HepG2 (cell line): Measurements from ENCODE around the gene CASP1. TPM values are rescaled to one million over a fixed set of nuclear protein-coding genes. Genes with fewer than 3 reads are reported as not detected.

Experiments used
- BCLAF1 ChIP-seq: fragments of 450-650 bp; IDR thresholded peaks from 2 replicates; pipeline ENCODE4 v1.6.1; 2017; ENCODE audit warnings: mild to moderate bottlenecking
- ERF ChIP-seq: IDR thresholded peaks from 2 replicates; pipeline ENCODE4 v1.6.1; 2018; ENCODE audit warnings: missing biosample characterization, missing genetic modification reagents
- HNRNPH1 ChIP-seq: fragments of 200-400 bp; formaldehyde crosslinking; optimal IDR thresholded peaks from 2 replicates; pipeline ENCODE3; 2017; ENCODE audit warnings: mild to moderate bottlenecking, low read depth, low read length
- HOXA3 ChIP-seq: sonication (generic); formaldehyde crosslinking; IDR thresholded peaks from 2 replicates; pipeline ENCODE4 v1.5.0; 2020; ENCODE audit warnings: missing genetic modification reagents
- NONO ChIP-seq, 2 experiments: fragments of 450-650 bp in 1 of 2; sonication (generic) in 1 of 2; formaldehyde crosslinking in 1 of 2; IDR thresholded peaks in 1 of 2; conservative IDR thresholded peaks in 1 of 2; 2 replicates each; pipeline versions ENCODE4 v1.6.1 to v1.8.0; 2017 to 2022; ENCODE audit warnings: mild to moderate bottlenecking in 1 of 2, missing genetic modification reagents in 1 of 2, moderate library complexity in 1 of 2
- PAWR ChIP-seq: sonication (generic); formaldehyde crosslinking; IDR thresholded peaks from 2 replicates; pipeline ENCODE4 v1.4.0; 2020; ENCODE audit warnings: missing genetic modification reagents, mild to moderate bottlenecking, borderline replicate concordance
- THYN1 ChIP-seq: sonication (generic); formaldehyde crosslinking; IDR thresholded peaks from 2 replicates; pipeline ENCODE4 v1.8.1; 2023; ENCODE audit warnings: low read depth, mild to moderate bottlenecking, moderate library complexity, missing genetic modification reagents, borderline replicate concordance
- ZBTB1 ChIP-seq: sonication (generic); formaldehyde crosslinking; IDR thresholded peaks from 2 replicates; pipeline ENCODE4 v1.4.0; 2020; ENCODE audit warnings: missing genetic modification reagents, borderline replicate concordance
- ZBTB20 ChIP-seq: sonication (generic); formaldehyde crosslinking; IDR thresholded peaks from 2 replicates; pipeline ENCODE4 v1.8.1; 2023; ENCODE audit warnings: missing genetic modification reagents, low read depth, mild to moderate bottlenecking, borderline replicate concordance
- ZIK1 ChIP-seq: sonication (generic); formaldehyde crosslinking; IDR thresholded peaks from 2 replicates; pipeline ENCODE4 v1.5.0; 2020; ENCODE audit warnings: mild to moderate bottlenecking, low read depth, missing genetic modification reagents, borderline replicate concordance
- ZNF282 ChIP-seq: fragments of 450-650 bp; IDR thresholded peaks from 2 replicates; pipeline ENCODE4 v1.6.1; 2018; ENCODE audit not compliant: partially characterized antibody
- ZNF292 ChIP-seq: sonication (generic); formaldehyde crosslinking; IDR thresholded peaks from 2 replicates; pipeline ENCODE4 v1.8.1; 2022; ENCODE audit warnings: mild to moderate bottlenecking, low read depth, missing genetic modification reagents, borderline replicate concordance
- ZNF451 ChIP-seq: sonication (generic); formaldehyde crosslinking; IDR thresholded peaks from 2 replicates; pipeline ENCODE4 v1.5.0; 2020; ENCODE audit warnings: mild to moderate bottlenecking, missing genetic modification reagents
- ZNF510 ChIP-seq: sonication (generic); formaldehyde crosslinking; IDR thresholded peaks from 2 replicates; pipeline ENCODE4 v1.4.0; 2020; ENCODE audit warnings: low read depth, mild to moderate bottlenecking, missing genetic modification reagents
- ZNF563 ChIP-seq: sonication (generic); formaldehyde crosslinking; IDR thresholded peaks from 2 replicates; pipeline ENCODE4 v1.8.0; 2022; ENCODE audit warnings: mild to moderate bottlenecking, moderate library complexity, missing genetic modification reagents
- ZNF878 ChIP-seq: sonication (generic); formaldehyde crosslinking; IDR thresholded peaks from 2 replicates; pipeline ENCODE4 v1.8.1; 2023; ENCODE audit warnings: mild to moderate bottlenecking, missing genetic modification reagents, moderate library complexity
- ZSCAN31 ChIP-seq: sonication (generic); formaldehyde crosslinking; IDR thresholded peaks from 2 replicates; pipeline ENCODE4 v1.5.0; 2020; ENCODE audit warnings: low read depth, mild to moderate bottlenecking, missing genetic modification reagents
- polyA plus RNA-seq, 8 experiments: library from polyadenylated mRNA; depleted of rRNA in 3 of 8; stranded (reverse) in 7 of 8; unstranded in 1 of 8; fragments of >200 nt; fragmentation: Illumina TruSeq in 4 of 8; extraction: Trizol in 4 of 8; gene quantifications; 2 replicates each; pipeline versions ENCODE4 v1.2.1 to v1.2.3, GENCODE V29; 2011 to 2016; ENCODE audit warnings: low read depth in 4 of 8, missing spikeins in 1 of 8, mixed read lengths in 1 of 8; ENCODE audit not compliant: insufficient read depth in 1 of 8
- total RNA-seq, 5 experiments: library from RNA; depleted of rRNA; stranded (reverse); fragments of >200 nt; fragmentation: Illumina TruSeq; extraction: Trizol; gene quantifications; 2 replicates each; pipeline ENCODE4 v1.2.3, GENCODE V29; 2016; ENCODE audit warnings: low read depth in 1 of 5
- TF ChIP-seq, protein P1 (sequence below): sonication (generic); formaldehyde crosslinking; IDR thresholded peaks from 2 replicates; pipeline ENCODE4 v1.4.0; 2020; ENCODE audit warnings: missing genetic modification reagents
- TF ChIP-seq, protein P2 (sequence below): sonication (generic); formaldehyde crosslinking; IDR thresholded peaks from 2 replicates; pipeline ENCODE4 v1.4.0; 2020; ENCODE audit warnings: missing genetic modification reagents, mild to moderate bottlenecking, borderline replicate concordance

Gene CASP1
- total and polyA plus RNA-seq, 2 of the 13 experiments (the other 11 are each of a cell fraction or from before 2014, with no cell fraction given), result 0.34 to 5.2 TPM

DNA sequence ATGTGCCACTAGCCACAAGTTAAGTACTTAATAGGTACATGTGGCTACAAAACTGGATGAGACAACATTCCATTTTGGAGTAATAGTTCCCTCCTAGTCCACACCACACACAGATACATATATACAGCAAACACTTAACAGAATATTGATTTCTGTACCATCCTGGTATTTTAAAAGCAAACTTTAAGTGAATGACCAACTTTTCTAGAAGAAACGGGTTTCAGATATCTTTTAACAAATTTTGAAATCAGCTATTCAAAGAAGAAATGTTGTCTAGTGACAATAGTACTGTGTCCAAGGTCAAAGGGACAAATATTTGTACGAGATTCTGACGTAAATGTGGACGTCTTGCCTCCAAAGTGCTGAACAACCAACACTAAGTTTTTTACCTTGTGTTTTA, 22.5 kb upstream of the CASP1 start (continued):
- TF ChIP-seq, protein P1, sequence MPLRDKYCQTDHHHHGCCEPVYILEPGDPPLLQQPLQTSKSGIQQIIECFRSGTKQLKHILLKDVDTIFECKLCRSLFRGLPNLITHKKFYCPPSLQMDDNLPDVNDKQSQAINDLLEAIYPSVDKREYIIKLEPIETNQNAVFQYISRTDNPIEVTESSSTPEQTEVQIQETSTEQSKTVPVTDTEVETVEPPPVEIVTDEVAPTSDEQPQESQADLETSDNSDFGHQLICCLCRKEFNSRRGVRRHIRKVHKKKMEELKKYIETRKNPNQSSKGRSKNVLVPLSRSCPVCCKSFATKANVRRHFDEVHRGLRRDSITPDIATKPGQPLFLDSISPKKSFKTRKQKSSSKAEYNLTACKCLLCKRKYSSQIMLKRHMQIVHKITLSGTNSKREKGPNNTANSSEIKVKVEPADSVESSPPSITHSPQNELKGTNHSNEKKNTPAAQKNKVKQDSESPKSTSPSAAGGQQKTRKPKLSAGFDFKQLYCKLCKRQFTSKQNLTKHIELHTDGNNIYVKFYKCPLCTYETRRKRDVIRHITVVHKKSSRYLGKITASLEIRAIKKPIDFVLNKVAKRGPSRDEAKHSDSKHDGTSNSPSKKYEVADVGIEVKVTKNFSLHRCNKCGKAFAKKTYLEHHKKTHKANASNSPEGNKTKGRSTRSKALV (CRISPR knock-in tag), result no peak
- TF ChIP-seq HOXA3 (CRISPR knock-in tag) (no peak), ZNF563 (CRISPR knock-in tag) (no peak), BCLAF1 (no peak), ZNF282 (no peak), ZNF878 (CRISPR knock-in tag) (no peak), ZNF510 (CRISPR knock-in tag) (no peak), ZSCAN31 (CRISPR knock-in tag) (no peak), ZBTB20 (CRISPR knock-in tag) (no peak), ZNF292 (CRISPR knock-in tag) (no peak), ZBTB1 (CRISPR knock-in tag) (no peak), THYN1 (CRISPR knock-in tag) (no peak), PAWR (CRISPR knock-in tag) (no peak), HNRNPH1 (no peak), ZNF451 (no peak), ZIK1 (CRISPR knock-in tag) (no peak), NONO (IDR thresholded peaks at IDR 0.05) (no peak), NONO (CRISPR knock-in tag; conservative IDR thresholded peaks at IDR 0.05) (no peak), ERF (no peak)
- TF ChIP-seq, protein P2, sequence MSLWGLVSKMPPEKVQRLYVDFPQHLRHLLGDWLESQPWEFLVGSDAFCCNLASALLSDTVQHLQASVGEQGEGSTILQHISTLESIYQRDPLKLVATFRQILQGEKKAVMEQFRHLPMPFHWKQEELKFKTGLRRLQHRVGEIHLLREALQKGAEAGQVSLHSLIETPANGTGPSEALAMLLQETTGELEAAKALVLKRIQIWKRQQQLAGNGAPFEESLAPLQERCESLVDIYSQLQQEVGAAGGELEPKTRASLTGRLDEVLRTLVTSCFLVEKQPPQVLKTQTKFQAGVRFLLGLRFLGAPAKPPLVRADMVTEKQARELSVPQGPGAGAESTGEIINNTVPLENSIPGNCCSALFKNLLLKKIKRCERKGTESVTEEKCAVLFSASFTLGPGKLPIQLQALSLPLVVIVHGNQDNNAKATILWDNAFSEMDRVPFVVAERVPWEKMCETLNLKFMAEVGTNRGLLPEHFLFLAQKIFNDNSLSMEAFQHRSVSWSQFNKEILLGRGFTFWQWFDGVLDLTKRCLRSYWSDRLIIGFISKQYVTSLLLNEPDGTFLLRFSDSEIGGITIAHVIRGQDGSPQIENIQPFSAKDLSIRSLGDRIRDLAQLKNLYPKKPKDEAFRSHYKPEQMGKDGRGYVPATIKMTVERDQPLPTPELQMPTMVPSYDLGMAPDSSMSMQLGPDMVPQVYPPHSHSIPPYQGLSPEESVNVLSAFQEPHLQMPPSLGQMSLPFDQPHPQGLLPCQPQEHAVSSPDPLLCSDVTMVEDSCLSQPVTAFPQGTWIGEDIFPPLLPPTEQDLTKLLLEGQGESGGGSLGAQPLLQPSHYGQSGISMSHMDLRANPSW, result no peak
